Measurements from ENCODE around the gene SLC37A1.

SLC37A1 gene

DNA sequence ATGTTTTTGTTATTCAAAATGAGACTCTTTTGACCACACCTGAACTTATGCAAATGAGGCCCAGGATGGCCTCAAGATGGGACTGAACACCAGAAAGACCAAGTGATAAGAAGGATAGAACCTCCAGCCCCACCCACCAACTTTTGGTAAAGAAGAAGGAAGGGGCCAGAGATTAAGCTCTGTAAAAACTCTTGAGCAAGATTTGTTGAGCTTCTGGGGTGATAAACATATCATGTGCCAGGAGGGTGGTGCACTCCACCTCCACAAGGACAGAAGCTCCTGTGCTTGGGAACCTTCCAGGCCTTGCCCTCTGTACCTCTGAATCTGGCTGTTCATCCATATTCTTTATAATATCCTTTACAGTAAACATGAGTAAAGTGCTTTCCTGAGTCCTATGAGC lies 22.9 kb upstream of the SLC37A1 start:
- DNase-seq (ENCODE audit: extremely low read depth, insufficient read length) = no peak
- no peaks in the 10 kb centered on the region for H3K27me3 ChIP-seq (replicated peaks; ENCODE audit: control insufficient read depth, insufficient read depth, low read length)
- H3K36me3 ChIP-seq (ENCODE audit: control insufficient read depth, insufficient read depth, low read length) = no peaks in the 10 kb centered on the region
- H3K4me3 ChIP-seq (replicated peaks; ENCODE audit: low read depth, low read length) = no peak overlapping the region
- TF ChIP-seq, protein P1, sequence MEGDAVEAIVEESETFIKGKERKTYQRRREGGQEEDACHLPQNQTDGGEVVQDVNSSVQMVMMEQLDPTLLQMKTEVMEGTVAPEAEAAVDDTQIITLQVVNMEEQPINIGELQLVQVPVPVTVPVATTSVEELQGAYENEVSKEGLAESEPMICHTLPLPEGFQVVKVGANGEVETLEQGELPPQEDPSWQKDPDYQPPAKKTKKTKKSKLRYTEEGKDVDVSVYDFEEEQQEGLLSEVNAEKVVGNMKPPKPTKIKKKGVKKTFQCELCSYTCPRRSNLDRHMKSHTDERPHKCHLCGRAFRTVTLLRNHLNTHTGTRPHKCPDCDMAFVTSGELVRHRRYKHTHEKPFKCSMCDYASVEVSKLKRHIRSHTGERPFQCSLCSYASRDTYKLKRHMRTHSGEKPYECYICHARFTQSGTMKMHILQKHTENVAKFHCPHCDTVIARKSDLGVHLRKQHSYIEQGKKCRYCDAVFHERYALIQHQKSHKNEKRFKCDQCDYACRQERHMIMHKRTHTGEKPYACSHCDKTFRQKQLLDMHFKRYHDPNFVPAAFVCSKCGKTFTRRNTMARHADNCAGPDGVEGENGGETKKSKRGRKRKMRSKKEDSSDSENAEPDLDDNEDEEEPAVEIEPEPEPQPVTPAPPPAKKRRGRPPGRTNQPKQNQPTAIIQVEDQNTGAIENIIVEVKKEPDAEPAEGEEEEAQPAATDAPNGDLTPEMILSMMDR (IDR thresholded peaks at IDR 0.05; ENCODE audit: insufficient read depth, low read length, poor library complexity, severe bottlenecking) = no peak

DNA sequence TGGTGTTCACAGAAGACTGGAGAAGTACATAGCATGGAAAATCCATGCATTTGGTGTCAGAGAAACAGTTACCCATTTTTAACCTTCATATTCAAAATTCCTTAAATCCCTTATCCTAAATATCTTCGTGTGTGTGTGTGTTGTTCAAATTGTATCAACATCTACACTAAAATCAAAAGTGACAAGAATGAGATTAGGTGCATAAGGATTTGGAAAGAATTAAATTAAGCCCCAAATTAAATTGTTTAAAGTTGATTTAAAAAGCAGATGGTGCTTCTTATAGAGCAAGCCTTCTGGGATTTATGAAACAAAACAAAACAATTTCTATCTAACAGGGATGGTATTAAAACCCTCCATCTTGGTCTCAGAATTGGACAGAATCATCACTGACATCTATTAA lies 22.3 kb upstream of the SLC37A1 start:
- no peak for DNase-seq (ENCODE audit: extremely low read depth, insufficient read length)
- H3K4me3 ChIP-seq (replicated peaks; ENCODE audit: low read depth, low read length) = no peak overlapping the region
- TF ChIP-seq, protein P1 (IDR thresholded peaks at IDR 0.05; ENCODE audit: insufficient read depth, low read length, poor library complexity, severe bottlenecking) = no peak
- H3K27me3 ChIP-seq (replicated peaks; ENCODE audit: control insufficient read depth, insufficient read depth, low read length) = no peaks in the 10 kb centered on the region
- no peaks in the 10 kb centered on the region for H3K36me3 ChIP-seq (ENCODE audit: control insufficient read depth, insufficient read depth, low read length)

DNA sequence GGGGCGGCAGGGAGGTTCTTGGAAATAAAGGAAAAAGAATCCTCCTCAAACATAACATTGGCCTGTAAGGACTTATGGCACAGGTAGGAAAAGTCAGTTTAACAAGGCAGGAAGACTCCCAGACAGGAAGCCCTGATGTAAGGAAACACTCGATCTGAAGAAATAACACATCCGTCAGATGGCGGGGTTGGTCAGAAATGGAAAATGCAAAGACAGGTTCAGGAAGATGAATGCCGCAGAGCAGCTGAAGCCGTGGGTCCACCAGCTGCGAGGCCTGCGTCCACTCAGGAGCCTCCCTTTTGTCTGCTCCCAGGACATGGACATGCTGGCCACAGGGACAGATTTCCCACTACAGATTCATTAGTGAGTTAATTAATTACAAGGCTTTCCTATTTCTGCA lies 21.5 kb upstream of the SLC37A1 start:
- no peak for DNase-seq (ENCODE audit: extremely low read depth, insufficient read length)
- Histone ChIP-seq H3K27me3 (replicated peaks; ENCODE audit: control insufficient read depth, insufficient read depth, low read length) (no peaks in the 10 kb centered on the region), H3K4me3 (replicated peaks; ENCODE audit: low read depth, low read length) (no peak overlapping the region), H3K36me3 (ENCODE audit: control insufficient read depth, insufficient read depth, low read length) (no peaks in the 10 kb centered on the region)
- TF ChIP-seq, protein P1 (IDR thresholded peaks at IDR 0.05; ENCODE audit: insufficient read depth, low read length, poor library complexity, severe bottlenecking) = no peak

DNA sequence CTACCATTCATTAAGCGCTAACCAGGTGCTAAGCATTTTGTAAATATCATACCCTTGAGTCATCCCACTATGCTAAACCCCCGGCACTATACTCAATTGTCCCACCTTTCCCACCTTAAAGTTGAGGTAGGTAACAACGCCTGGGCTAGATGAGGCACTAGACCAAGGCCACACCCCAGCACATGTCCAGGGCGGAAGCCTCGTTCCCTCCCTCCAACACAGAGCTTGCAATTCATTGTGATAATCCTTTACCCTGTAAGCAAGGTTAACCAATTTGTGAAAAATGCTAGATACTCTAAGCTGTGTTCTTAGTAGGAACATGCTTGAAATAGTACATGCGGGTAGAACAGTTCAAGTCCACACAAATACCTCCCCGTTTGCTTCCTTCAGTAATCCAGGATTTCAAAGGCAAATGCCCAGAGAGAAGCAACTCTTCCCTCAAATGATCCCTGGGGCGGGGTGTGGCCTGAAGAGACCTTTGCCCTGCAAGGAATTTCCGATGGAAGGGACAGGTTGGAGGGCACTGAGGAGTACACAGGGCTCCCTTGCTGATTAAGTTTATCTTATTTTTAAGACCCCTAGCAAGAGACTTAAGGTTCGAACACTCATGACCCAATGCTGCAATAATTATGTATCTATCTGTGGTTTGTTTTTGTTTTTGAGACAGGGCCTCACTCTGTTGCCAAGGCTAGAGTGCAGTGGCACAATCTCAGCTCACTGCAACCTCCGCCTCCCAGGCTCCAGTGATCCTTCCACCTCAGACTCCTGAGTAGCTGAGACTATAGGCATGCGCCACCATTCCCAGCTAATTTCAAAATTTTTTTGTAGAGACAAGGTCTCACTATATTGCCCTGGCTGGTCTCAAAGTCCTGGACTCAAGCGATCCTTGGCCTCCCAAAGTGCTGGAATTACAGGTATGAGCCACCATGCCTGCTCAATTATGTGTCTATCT lies 20.3 kb upstream of the SLC37A1 start:
- DNase-seq (ENCODE audit: extremely low read depth, insufficient read length) = no peak
- Histone ChIP-seq H3K4me3 (replicated peaks; ENCODE audit: low read depth, low read length) (no peak overlapping the region), H3K36me3 (ENCODE audit: control insufficient read depth, insufficient read depth, low read length) (no peaks in the 10 kb centered on the region), H3K27me3 (replicated peaks; ENCODE audit: control insufficient read depth, insufficient read depth, low read length) (no peaks in the 10 kb centered on the region)
- TF ChIP-seq, protein P1 (IDR thresholded peaks at IDR 0.05; ENCODE audit: insufficient read depth, low read length, poor library complexity, severe bottlenecking) = no peak

DNA sequence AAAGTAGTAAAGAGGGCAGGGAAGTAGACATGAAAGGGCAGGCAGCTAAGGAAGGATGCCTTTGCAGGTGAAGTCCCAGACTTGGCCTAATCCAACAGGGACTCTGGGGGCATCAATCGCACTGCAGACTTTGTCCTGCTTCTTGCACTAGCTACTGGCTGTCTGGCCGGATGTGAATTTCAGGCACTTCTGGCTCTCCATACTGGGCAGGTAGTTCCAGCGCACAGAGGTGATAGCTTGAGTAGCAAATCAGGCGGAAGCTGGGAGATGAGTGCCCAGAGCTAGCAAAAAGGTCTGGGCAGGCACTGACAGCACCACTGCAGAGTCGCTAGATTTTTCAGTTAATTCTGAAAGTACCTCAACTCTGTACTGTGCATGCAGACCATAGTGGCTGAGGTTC lies 18.6 kb upstream of the SLC37A1 start:
- DNase-seq (ENCODE audit: extremely low read depth, insufficient read length) = no peak
- Histone ChIP-seq H3K27me3 (replicated peaks; ENCODE audit: control insufficient read depth, insufficient read depth, low read length) (no peaks in the 10 kb centered on the region), H3K36me3 (ENCODE audit: control insufficient read depth, insufficient read depth, low read length) (no peaks in the 10 kb centered on the region), H3K4me3 (replicated peaks; ENCODE audit: low read depth, low read length) (no peak overlapping the region)
- TF ChIP-seq, protein P1 (IDR thresholded peaks at IDR 0.05; ENCODE audit: insufficient read depth, low read length, poor library complexity, severe bottlenecking) = no peak

Measured in GM06990 (cell line).